ENCODE data around the gene GPC6. TPM values are rescaled to one million over a fixed set of nuclear protein-coding genes. Genes with fewer than 3 reads are reported as not detected.

Gene GPC6
- polyA plus RNA-seq, 1 of the 3 experiments (the other 2 are of a cell fraction): 6.7 TPM

DNA sequence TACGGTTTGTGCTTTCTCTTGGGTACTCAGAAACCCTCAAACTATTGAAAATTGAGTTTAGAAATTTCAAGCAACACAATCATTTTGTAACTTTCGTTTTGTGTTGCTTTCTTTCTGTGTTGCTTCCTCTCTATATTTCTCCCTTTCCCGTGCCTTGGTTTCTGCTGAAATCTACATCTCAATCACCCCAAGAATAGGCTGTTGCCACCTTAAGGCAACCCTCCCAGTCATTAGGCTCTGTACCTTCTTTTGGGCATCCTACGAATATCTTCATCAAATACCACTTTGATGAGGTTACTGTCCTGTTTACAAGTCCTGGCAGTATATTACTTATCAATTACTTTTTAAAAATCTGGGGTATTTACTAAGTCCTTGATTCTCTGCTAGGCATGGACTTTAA is 621.6 kb downstream of the GPC6 start:
- Histone ChIP-seq H3K4me1 (ENCODE audit: control insufficient read depth in 1 of 2, insufficient read depth in 2 of 2, low read depth in 1 of 2, low read length in 1 of 2) (no peaks in the 10 kb centered on the region), H3K27ac (ENCODE audit: low read depth in 2 of 2, low read length in 1 of 2) (no peak overlapping the region), H3K9me3 (no peaks in the 10 kb centered on the region), H3K9me2 (no peaks in the 10 kb centered on the region; the same call in 1 of the 2 replicates), H3K4me2 (no peak overlapping the region), H3K4me3 (ENCODE audit: low read depth in 2 of 2, low read length in 1 of 2) (no peak overlapping the region), H3K79me2 (ENCODE audit: insufficient read depth) (no peaks in the 10 kb centered on the region), H2AFZ (ENCODE audit: low read depth) (no peak overlapping the region), H3F3A (replicated peaks; ENCODE audit: insufficient read depth) (no peaks in the 10 kb centered on the region), H3K9ac (no peak overlapping the region), H3K27me3 (ENCODE audit: insufficient read depth) (no peaks in the 10 kb centered on the region), H4K20me1 (ENCODE audit: insufficient read depth) (no peaks in the 10 kb centered on the region), H3K36me3 (replicated peaks in 1 of 2; ENCODE audit: control insufficient read depth in 1 of 2, insufficient read depth in 2 of 2, low read length in 1 of 2) (no peaks in the 10 kb centered on the region)
- 88% methylated on average over 4 of the region's 4 CpGs for WGBS (ENCODE audit: low lambda C conversion rate)
- POLR2A ChIA-PET: no interaction called here
- CTCF ChIA-PET: no interaction called here
- TF ChIP-seq, protein P1, sequence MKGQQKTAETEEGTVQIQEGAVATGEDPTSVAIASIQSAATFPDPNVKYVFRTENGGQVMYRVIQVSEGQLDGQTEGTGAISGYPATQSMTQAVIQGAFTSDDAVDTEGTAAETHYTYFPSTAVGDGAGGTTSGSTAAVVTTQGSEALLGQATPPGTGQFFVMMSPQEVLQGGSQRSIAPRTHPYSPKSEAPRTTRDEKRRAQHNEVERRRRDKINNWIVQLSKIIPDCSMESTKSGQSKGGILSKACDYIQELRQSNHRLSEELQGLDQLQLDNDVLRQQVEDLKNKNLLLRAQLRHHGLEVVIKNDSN (IDR thresholded peaks at IDR 0.05; ENCODE audit: borderline replicate concordance, low read depth): no peak
- TF ChIP-seq RAD21 (IDR thresholded peaks at IDR 0.05; ENCODE audit: low read length) (no peak), GABPA (IDR thresholded peaks at IDR 0.05; ENCODE audit: low read depth) (no peak), EZH2phosphoT487 (IDR thresholded peaks at IDR 0.05; ENCODE audit: borderline replicate concordance, low read depth) (no peak)
- DNase-seq: no peak

DNA sequence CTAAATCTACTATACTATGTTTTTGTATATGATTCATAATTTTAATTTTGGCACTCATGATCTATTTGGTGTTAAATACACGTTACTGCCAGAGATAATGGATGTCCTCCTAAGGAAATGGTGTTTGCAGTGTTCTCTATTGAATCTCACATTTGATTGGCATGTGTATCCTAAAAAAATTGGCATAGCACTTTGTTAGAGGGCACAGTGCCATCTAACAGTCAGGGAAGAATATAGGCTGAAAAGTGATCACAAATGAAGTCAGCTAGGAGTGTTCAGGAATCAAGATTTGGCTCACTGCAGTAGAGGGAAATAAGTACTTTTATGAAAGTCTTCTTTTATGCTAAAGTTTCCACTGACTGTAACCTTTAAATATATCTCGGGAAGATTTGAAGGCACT is 624.6 kb downstream of the GPC6 start:
- no peaks in the 10 kb centered on the region for H3F3A ChIP-seq (replicated peaks; ENCODE audit: insufficient read depth)
- H2AFZ ChIP-seq (ENCODE audit: low read depth): no peak overlapping the region
- no peak overlapping the region for H3K4me3 ChIP-seq (ENCODE audit: low read depth in 2 of 2, low read length in 1 of 2)
- 89% methylated on average over 2 of the region's 2 CpGs for WGBS (ENCODE audit: low lambda C conversion rate)
- H3K27ac ChIP-seq (ENCODE audit: low read depth in 2 of 2, low read length in 1 of 2): no peak overlapping the region
- CTCF ChIA-PET: no interaction called here
- H3K79me2 ChIP-seq (ENCODE audit: insufficient read depth): no peaks in the 10 kb centered on the region
- DNase-seq: no peak
- H3K4me1 ChIP-seq (ENCODE audit: control insufficient read depth in 1 of 2, insufficient read depth in 2 of 2, low read depth in 1 of 2, low read length in 1 of 2): no peaks in the 10 kb centered on the region
- no peaks in the 10 kb centered on the region for H3K36me3 ChIP-seq (replicated peaks in 1 of 2; ENCODE audit: control insufficient read depth in 1 of 2, insufficient read depth in 2 of 2, low read length in 1 of 2)
- H3K9me2 ChIP-seq: no peaks in the 10 kb centered on the region; the same call in 1 of the 2 replicates
- no peaks in the 10 kb centered on the region for H3K27me3 ChIP-seq (ENCODE audit: insufficient read depth)
- TF ChIP-seq MEF2A (IDR thresholded peaks at IDR 0.05; ENCODE audit: borderline replicate concordance, low read depth) (no peak), GABPA (IDR thresholded peaks at IDR 0.05; ENCODE audit: low read depth) (no peak), GATA2 (CRISPR knock-in tag; IDR thresholded peaks at IDR 0.05) (no peak), JUND (IDR thresholded peaks at IDR 0.05) (no peak), TEAD4 (IDR thresholded peaks at IDR 0.05; ENCODE audit: borderline replicate concordance, insufficient read depth) (no peak), SIN3A (IDR thresholded peaks at IDR 0.05; ENCODE audit: borderline replicate concordance, low read depth, low read length) (no peak), FOXJ3 (CRISPR knock-in tag; IDR thresholded peaks at IDR 0.05) (no peak), TAF1 (IDR thresholded peaks at IDR 0.05; ENCODE audit: borderline replicate concordance, low read depth, low read length) (no peak), RAD21 (IDR thresholded peaks at IDR 0.05; ENCODE audit: low read length) (no peak), RXRA (IDR thresholded peaks at IDR 0.05; ENCODE audit: borderline replicate concordance, low read depth) (no peak), YY1 (IDR thresholded peaks at IDR 0.05; ENCODE audit: low read depth) (no peak), FOXM1 (IDR thresholded peaks at IDR 0.05; ENCODE audit: low read depth) (no peak), ELF1 (IDR thresholded peaks at IDR 0.05) (no peak)
- TF ChIP-seq, protein P2, sequence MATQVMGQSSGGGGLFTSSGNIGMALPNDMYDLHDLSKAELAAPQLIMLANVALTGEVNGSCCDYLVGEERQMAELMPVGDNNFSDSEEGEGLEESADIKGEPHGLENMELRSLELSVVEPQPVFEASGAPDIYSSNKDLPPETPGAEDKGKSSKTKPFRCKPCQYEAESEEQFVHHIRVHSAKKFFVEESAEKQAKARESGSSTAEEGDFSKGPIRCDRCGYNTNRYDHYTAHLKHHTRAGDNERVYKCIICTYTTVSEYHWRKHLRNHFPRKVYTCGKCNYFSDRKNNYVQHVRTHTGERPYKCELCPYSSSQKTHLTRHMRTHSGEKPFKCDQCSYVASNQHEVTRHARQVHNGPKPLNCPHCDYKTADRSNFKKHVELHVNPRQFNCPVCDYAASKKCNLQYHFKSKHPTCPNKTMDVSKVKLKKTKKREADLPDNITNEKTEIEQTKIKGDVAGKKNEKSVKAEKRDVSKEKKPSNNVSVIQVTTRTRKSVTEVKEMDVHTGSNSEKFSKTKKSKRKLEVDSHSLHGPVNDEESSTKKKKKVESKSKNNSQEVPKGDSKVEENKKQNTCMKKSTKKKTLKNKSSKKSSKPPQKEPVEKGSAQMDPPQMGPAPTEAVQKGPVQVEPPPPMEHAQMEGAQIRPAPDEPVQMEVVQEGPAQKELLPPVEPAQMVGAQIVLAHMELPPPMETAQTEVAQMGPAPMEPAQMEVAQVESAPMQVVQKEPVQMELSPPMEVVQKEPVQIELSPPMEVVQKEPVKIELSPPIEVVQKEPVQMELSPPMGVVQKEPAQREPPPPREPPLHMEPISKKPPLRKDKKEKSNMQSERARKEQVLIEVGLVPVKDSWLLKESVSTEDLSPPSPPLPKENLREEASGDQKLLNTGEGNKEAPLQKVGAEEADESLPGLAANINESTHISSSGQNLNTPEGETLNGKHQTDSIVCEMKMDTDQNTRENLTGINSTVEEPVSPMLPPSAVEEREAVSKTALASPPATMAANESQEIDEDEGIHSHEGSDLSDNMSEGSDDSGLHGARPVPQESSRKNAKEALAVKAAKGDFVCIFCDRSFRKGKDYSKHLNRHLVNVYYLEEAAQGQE (IDR thresholded peaks at IDR 0.05; ENCODE audit: low read depth, low read length): no peak
- no peak overlapping the region for H3K4me2 ChIP-seq
- POLR2A ChIA-PET: no interaction called here
- H3K9me3 ChIP-seq: no peaks in the 10 kb centered on the region
- H4K20me1 ChIP-seq (ENCODE audit: insufficient read depth): no peaks in the 10 kb centered on the region
- H3K9ac ChIP-seq: no peak overlapping the region
